IPS-18a (cell line): Measurements from ENCODE around the gene GALNT5.

Experiments
- H3K27ac ChIP-seq: one replicate; pipeline ENCODE4 v1.5.1; 2013; ENCODE audit warnings: low read length
- H3K27me3 ChIP-seq: one replicate; pipeline ENCODE4 v1.6.1; 2013; ENCODE audit warnings: mild to moderate bottlenecking, low read length; ENCODE audit not compliant: control insufficient read depth, insufficient read depth
- H3K36me3 ChIP-seq: one replicate; pipeline ENCODE4 v1.6.1; 2013; ENCODE audit warnings: low read depth, low read length; ENCODE audit not compliant: control insufficient read depth
- H3K4me1 ChIP-seq: one replicate; pipeline ENCODE4 v1.6.1; 2013; ENCODE audit warnings: low read depth, low read length; ENCODE audit not compliant: control insufficient read depth
- H3K4me3 ChIP-seq: one replicate; pipeline ENCODE4 v1.5.1; 2013; ENCODE audit warnings: low read length
- H3K9ac ChIP-seq: one replicate; pipeline ENCODE4 v1.6.1; 2013; ENCODE audit warnings: mild to moderate bottlenecking, low read length, moderate library complexity
- H3K9me3 ChIP-seq: one replicate; pipeline ENCODE4 v1.6.1; 2013; ENCODE audit warnings: low read depth, low read length; ENCODE audit not compliant: control insufficient read depth

GALNT5 gene

DNA sequence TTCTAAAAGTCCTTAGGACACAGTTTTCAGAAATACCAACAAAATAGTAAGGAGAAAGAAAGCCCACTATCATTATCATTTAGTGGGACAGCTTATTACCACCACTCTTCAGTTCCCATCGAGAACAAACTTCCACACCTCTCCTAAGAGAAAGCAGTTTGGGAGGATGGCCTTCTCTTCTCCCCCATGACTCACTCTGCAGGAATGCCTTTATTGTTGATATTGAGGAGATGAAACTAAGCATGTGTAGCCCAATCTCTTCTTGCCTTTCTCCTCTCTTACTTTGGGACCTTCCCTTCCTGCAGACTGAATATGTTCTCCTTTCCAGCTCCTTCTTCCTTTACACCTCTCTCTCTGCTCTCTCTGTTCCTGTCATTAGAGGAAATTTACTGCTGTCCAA is 98.1 kb downstream of the GALNT5 start:
- no peaks in the 10 kb centered on the region for H3K9me3 ChIP-seq
- no peaks in the 10 kb centered on the region for H3K27me3 ChIP-seq
- no peak overlapping the region for H3K9ac ChIP-seq
- no peak overlapping the region for H3K27ac ChIP-seq
- H3K4me3 ChIP-seq: no peak overlapping the region
- no peaks in the 10 kb centered on the region for H3K36me3 ChIP-seq
- no peaks in the 10 kb centered on the region for H3K4me1 ChIP-seq

DNA sequence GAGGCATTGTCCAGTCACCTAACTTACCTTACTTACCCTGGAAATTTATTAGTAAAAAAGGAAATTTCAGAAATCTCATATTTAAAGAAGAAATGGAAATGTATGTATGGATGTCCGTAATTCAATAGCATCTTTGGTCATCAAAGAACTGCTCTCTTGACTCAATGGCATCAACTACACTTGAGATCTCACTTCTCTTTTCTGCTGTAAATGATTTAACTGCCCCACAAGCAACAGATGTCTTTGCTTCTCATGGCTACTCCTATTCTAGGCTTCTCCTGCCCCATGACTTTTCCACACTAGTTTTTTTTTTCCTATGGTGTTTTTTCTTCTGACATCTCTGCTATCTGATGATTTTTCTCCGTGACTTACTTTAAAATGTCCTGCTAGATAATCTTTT is 102.1 kb downstream of the GALNT5 start:
- no peaks in the 10 kb centered on the region for H3K4me1 ChIP-seq
- no peaks in the 10 kb centered on the region for H3K36me3 ChIP-seq
- H3K27ac ChIP-seq: no peak overlapping the region
- no peaks in the 10 kb centered on the region for H3K27me3 ChIP-seq
- no peak overlapping the region for H3K4me3 ChIP-seq
- H3K9me3 ChIP-seq: no peaks in the 10 kb centered on the region
- no peak overlapping the region for H3K9ac ChIP-seq

DNA sequence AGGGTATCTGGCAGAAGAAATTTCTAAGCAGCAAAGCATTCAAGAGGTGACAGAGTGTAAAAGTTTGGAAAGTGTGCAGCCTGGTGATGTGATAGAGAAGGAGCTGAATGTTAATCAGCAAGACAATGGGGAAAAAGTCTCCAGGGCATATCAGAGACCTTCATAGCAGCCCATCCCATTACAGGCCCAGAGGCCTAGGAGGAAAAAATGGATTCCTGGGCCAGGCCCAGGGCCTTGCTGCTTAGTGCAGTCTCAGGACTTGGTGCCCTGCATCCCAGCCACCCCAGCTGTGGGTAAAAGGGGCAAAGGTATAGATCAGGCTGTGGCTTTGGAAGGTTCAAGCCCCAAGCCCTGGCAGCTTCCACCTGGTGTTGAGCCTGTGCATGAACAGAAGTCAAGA is 104.0 kb downstream of the GALNT5 start:
- Histone ChIP-seq H3K36me3 (no peaks in the 10 kb centered on the region), H3K4me3 (no peak overlapping the region), H3K27me3 (no peaks in the 10 kb centered on the region), H3K9ac (no peak overlapping the region), H3K9me3 (no peaks in the 10 kb centered on the region), H3K4me1 (no peaks in the 10 kb centered on the region), H3K27ac (no peak overlapping the region)

DNA sequence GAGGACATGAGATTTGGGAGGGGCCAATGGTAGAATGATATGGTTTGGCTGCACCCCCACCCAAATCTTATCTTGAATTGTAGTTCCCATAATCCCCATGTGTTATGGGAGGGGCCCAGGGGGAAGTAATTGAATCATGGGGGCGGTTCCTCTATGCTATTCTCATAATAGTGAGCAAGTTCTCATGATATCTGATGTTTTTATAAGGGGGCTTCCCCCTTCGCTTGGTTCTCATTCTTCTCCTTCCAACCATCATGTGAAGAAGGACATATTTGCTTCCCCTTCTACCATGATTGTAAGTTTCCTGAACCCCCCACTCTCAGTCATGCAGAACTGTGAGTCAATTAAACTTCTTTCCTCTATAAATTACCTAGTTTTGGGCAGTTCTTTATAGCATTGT is 105.1 kb downstream of the GALNT5 start:
- no peaks in the 10 kb centered on the region for H3K36me3 ChIP-seq
- no peaks in the 10 kb centered on the region for H3K9me3 ChIP-seq
- H3K9ac ChIP-seq: no peak overlapping the region
- H3K4me3 ChIP-seq: no peak overlapping the region
- H3K27me3 ChIP-seq: no peaks in the 10 kb centered on the region
- H3K4me1 ChIP-seq: no peaks in the 10 kb centered on the region
- no peak overlapping the region for H3K27ac ChIP-seq

DNA sequence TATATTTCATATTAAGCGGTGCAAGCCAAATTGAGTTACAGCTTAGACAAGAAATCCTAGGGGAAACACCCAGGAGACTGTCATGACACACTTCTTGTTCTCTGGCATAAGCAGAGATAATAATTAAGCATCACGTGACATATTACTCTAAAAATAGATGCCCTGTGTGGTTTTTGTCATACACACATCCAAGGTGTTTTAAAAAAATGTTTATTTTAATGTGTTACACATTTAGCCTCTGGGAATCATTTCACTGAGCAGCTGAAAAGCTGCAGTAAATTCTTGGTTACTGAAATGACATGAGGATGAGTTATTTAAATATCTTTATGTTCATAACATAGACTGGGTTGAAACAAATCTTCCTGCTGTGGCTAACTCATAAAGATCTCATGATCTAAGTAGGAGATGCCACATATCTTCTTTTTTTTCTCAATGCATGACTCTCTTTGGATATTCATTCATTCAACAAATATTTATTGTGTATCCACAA is 106.2 kb downstream of the GALNT5 start:
- no peaks in the 10 kb centered on the region for H3K9me3 ChIP-seq
- H3K27me3 ChIP-seq: no peaks in the 10 kb centered on the region
- H3K36me3 ChIP-seq: no peaks in the 10 kb centered on the region
- H3K4me1 ChIP-seq: no peaks in the 10 kb centered on the region
- no peak overlapping the region for H3K4me3 ChIP-seq
- no peak overlapping the region for H3K9ac ChIP-seq
- no peak overlapping the region for H3K27ac ChIP-seq
